ENCODE results near the gene WWTR1.

The WWTR1 gene

DNA sequence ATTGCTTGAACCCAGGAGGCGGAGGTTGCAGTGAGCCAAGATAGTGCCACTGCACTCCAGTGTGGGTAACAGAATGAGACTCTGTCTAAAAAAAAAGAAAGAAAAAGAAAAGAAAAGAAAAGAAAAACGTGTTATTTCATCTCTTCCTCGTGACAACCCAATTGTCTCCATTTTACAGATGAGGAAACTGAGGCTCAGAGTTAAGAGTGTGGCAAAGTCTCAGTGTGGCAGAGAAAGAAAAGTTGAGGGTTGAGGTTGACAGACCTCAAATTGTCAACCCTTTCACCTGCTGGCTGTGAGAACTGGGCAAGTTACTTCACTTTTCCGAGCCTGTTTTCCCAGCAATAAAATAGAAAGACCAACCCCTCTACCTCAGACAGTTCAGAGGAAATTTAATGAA is 123.7 kb downstream of the WWTR1 start:
- Mint-ChIP-seq H3K36me3 (ENCODE audit: low read depth) (no peaks in the 10 kb centered on the region), H3K4me3 (no peak overlapping the region), H3K9me3 (no peaks in the 10 kb centered on the region), H3K4me1 (ENCODE audit: low read depth) (peaks cover 8% of the 10 kb centered on the region), H3K27me3 (peaks cover 9% of the 10 kb centered on the region), H3K27ac (no peak overlapping the region)

DNA sequence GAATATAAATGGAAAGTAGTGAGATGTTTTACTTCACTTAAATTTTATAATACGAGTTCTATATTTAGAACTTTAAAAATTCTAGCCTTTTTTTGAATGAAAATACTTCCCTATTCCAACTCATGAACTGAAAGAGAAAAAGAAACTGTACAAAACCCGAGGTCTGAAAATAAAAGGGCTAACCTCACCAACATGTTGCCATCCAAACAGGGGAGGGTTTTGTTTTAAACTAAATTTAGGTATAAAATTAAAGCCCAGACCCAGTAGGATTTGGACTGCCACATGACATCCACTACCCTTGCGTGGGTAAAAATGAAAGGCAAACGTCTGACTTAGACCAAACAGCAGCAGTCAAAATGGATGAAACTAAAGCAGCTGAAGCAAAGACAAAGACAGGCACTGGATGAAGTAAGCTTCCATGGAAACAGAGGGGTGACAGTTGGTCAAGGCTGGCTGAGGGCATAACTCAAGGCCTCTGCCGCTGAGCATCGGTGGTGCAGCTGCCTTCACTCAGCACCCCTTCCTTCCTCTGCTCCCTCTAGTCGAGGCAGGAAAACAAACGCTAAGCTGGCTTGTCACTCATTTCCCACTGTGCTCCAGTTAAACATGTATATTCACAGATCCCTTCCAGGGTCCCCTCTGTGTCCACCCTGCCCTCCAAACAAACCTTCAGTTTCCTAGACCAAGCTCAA is 125.2 kb downstream of the WWTR1 start:
- H3K36me3 Mint-ChIP-seq (ENCODE audit: low read depth) = no peaks in the 10 kb centered on the region
- peak overlapping the region; percentile 33 for H3K4me3 Mint-ChIP-seq
- no peaks in the 10 kb centered on the region for H3K9me3 Mint-ChIP-seq
- H3K4me1 Mint-ChIP-seq (ENCODE audit: low read depth) = peaks cover 8% of the 10 kb centered on the region
- H3K27me3 Mint-ChIP-seq = peaks cover 9% of the 10 kb centered on the region
- no peak overlapping the region for H3K27ac Mint-ChIP-seq

DNA sequence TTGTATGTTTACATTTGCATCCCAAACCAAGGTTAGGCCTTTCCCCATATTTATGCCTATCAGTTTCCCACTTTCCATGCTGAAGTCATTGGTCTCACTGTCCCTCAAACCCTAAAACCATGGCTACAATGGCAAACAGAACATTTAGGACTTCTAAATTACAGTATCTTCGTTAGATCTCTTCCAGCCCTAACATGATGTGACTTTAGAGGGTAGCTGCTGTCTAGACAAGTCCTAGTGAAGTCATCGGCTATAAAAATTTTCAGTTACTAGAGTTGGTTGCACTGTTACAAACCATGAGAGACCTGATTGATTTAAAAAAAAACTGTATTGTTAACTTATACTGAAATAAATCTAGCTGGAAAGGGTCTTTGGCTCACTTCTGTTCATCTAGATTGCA is 128.7 kb downstream of the WWTR1 start:
- no peak overlapping the region for H3K27ac Mint-ChIP-seq
- peaks cover 8% of the 10 kb centered on the region for H3K4me1 Mint-ChIP-seq (ENCODE audit: low read depth)
- no peaks in the 10 kb centered on the region for H3K36me3 Mint-ChIP-seq (ENCODE audit: low read depth)
- peaks cover 10% of the 10 kb centered on the region for H3K27me3 Mint-ChIP-seq
- H3K9me3 Mint-ChIP-seq = no peaks in the 10 kb centered on the region
- H3K4me3 Mint-ChIP-seq = no peak overlapping the region

DNA sequence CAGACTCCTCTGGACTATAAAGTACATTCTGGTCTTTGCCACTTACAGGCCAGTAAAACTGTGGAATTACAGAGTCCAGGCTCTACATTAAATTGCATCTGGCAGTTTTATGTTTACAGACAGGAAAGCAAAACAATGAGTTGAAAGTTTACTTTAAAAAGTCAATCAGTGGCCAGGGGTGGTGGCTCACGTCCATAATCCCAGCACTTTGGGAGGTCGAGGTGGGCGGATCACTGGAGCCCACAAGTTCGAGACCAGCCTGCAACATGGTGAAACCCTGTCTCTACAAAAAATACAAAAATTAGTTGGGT is 129.5 kb downstream of the WWTR1 start:
- Mint-ChIP-seq H3K27ac (no peak overlapping the region), H3K36me3 (ENCODE audit: low read depth) (no peaks in the 10 kb centered on the region), H3K27me3 (peaks cover 11% of the 10 kb centered on the region), H3K4me3 (no peak overlapping the region), H3K4me1 (ENCODE audit: low read depth) (peaks cover 8% of the 10 kb centered on the region), H3K9me3 (no peaks in the 10 kb centered on the region)

DNA sequence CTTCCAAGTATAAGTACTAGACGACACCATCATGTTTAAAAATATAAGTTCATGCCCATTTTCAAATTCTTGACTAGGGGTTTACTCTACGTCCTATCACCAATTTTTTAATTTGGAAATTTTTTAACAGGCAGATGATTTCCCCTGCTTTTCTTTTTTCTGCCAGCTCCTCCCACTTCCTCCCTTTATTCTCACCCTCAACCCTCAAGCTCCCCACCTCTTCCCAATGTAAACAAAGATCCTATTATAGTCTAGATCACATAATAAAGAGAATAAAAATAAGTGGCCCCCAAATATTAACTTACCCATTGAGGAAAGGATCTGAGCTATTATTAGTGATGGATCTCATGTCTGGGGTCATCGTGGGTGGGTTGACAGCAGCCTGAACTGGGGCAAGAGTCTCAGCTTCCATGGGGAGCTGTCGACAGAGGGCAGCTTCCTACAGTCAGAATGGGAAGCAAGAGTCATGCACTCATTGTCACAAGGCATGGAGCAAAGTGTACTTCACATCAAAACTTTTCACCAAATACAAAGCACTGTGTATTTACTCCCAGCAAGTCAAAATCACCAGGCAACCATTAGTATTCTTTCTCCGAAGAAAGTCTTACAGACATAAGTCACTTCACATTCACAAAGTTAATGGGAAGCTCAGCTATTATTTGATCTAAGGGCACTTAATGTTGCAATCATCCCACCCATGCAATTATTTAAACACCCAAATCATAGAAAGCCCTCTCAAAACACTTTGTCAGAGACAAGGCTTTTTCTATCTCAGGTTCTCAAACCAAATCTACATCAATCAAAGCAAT is 130.1 kb downstream of the WWTR1 start:
- Mint-ChIP-seq H3K36me3 (ENCODE audit: low read depth) (no peaks in the 10 kb centered on the region), H3K4me1 (ENCODE audit: low read depth) (peaks cover 3% of the 10 kb centered on the region), H3K9me3 (no peaks in the 10 kb centered on the region), H3K27ac (no peak overlapping the region), H3K4me3 (no peak overlapping the region), H3K27me3 (peaks cover 8% of the 10 kb centered on the region)

DNA sequence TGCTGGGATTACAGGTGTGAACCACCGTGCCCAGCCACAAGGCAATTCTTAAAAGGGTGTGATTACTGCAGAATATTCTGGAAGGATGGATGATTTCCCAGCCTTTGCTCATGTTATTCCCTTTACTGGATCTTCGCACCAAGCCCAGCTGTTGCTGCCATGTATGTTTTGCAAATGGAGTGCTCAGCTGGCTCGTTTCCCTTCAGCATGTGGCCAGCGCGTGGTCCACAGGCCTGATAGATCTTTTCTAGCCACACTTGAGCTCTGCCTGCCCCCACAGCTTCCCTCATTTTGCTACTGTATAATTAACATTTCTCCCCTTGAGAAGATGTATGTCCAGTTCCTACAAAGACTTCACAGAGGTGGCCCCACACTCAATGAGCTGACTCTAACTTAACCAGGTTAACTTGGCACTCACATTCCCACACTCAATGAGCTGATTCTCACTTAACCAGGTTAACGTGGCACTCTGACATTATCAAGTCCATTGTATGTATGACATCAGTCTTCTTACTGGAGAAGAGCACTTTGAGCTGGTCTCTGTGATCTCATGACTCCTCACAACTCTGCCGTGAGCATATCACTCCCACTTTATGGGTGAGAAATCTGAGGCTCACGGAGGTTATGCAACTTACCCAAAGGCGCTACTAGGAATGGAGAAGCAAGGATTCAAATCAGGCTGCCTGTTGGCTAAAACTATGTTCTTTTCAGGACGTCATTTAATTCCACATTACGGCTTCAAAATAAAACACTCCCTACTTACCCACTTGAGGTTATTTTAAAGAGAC is 134.1 kb downstream of the WWTR1 start:
- H3K27ac Mint-ChIP-seq = no peak overlapping the region
- H3K36me3 Mint-ChIP-seq (ENCODE audit: low read depth) = no peaks in the 10 kb centered on the region
- H3K4me1 Mint-ChIP-seq (ENCODE audit: low read depth) = no peaks in the 10 kb centered on the region
- H3K4me3 Mint-ChIP-seq = no peak overlapping the region
- H3K27me3 Mint-ChIP-seq = peaks cover 8% of the 10 kb centered on the region
- H3K9me3 Mint-ChIP-seq = no peaks in the 10 kb centered on the region

DNA sequence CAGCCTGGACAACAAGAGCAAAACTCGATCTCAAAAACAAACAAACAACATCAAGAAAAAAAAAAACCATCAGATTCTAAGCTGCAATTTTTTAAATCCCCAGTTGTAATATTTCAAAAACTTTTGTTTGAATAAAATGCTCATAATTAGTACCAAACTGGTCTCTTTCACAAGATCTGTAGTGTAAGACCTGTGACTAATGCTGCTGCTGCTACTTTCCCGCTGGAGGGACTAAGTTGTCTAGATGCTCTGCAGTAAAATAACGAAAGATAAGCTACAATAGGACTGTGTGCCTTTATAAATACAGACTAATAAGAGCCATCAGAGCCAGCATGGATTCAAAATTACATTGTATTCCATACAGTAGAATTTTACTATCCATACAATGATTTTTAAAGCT is 137.9 kb downstream of the WWTR1 start:
- Mint-ChIP-seq H3K27ac (no peak overlapping the region), H3K36me3 (ENCODE audit: low read depth) (no peaks in the 10 kb centered on the region), H3K4me3 (no peak overlapping the region), H3K4me1 (ENCODE audit: low read depth) (no peaks in the 10 kb centered on the region), H3K9me3 (no peaks in the 10 kb centered on the region), H3K27me3 (peaks cover 8% of the 10 kb centered on the region)

DNA sequence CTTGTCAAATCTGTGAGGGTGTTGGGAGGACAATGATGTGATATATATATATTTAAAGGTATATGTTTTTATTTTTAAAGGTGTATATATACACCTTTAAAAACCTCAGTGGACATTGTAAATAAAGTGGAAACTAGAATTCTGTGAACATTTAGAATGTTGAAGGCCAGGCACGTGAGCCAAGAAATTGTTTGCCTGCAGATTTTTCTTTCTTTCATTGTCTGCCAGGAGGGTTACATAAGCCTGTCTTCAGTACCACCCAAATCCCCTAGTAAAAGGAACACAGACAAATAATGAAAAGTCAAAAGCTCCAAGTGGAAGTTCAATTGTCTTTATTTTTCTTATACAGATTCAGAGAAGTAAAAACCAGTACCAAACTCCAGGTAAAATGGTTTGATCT is 140.9 kb downstream of the WWTR1 start:
- no peak overlapping the region for H3K27ac Mint-ChIP-seq
- H3K4me3 Mint-ChIP-seq = no peak overlapping the region
- no peaks in the 10 kb centered on the region for H3K36me3 Mint-ChIP-seq (ENCODE audit: low read depth)
- H3K27me3 Mint-ChIP-seq = peaks cover 12% of the 10 kb centered on the region
- H3K9me3 Mint-ChIP-seq = no peaks in the 10 kb centered on the region
- H3K4me1 Mint-ChIP-seq (ENCODE audit: low read depth) = peaks cover 7% of the 10 kb centered on the region

DNA sequence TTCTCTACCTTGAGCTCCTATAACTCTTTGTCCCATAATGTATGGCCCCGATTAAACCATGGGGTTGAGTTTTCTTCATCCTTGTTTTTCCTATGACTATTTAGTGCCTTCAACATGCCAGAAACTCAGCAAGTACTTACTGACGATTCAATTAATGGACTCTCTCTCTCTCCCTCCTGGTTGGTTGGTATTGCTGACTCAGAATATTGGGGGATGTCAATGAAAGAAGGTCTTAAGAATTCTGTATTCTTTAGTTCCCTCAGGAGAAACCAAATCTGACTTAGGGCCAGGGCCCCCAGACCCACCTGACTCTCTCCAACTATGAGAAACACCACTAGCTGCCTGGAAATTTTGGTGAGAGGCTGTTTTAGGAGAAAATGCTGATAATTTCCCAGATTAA is 142.6 kb downstream of the WWTR1 start:
- Mint-ChIP-seq H3K9me3 (no peaks in the 10 kb centered on the region), H3K4me3 (no peak overlapping the region), H3K36me3 (ENCODE audit: low read depth) (no peaks in the 10 kb centered on the region), H3K4me1 (ENCODE audit: low read depth) (peaks cover 7% of the 10 kb centered on the region), H3K27me3 (peaks cover 16% of the 10 kb centered on the region), H3K27ac (no peak overlapping the region)

DNA sequence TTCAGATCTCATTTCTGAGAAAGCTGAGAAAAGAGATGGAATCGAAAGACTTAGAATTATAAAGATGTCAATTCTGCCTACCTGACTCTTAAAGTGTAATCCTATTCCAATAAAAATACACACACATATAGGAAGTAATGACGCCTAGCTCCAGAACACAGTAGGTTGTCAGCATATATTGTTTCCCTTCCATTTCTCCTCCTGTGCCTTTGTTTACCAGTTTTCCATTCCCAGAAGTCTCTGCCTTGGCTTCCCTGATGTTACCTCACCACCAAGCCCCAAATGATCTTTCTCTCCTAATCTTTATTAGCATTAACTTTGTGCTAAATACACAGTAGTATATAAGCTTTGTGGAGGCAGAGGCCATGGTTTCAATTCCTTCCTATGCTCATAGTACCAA is 143.4 kb downstream of the WWTR1 start:
- no peaks in the 10 kb centered on the region for H3K9me3 Mint-ChIP-seq
- H3K27ac Mint-ChIP-seq = no peak overlapping the region
- peaks cover 7% of the 10 kb centered on the region for H3K4me1 Mint-ChIP-seq (ENCODE audit: low read depth)
- H3K4me3 Mint-ChIP-seq = no peak overlapping the region
- peaks cover 20% of the 10 kb centered on the region for H3K27me3 Mint-ChIP-seq
- H3K36me3 Mint-ChIP-seq (ENCODE audit: low read depth) = no peaks in the 10 kb centered on the region

DNA sequence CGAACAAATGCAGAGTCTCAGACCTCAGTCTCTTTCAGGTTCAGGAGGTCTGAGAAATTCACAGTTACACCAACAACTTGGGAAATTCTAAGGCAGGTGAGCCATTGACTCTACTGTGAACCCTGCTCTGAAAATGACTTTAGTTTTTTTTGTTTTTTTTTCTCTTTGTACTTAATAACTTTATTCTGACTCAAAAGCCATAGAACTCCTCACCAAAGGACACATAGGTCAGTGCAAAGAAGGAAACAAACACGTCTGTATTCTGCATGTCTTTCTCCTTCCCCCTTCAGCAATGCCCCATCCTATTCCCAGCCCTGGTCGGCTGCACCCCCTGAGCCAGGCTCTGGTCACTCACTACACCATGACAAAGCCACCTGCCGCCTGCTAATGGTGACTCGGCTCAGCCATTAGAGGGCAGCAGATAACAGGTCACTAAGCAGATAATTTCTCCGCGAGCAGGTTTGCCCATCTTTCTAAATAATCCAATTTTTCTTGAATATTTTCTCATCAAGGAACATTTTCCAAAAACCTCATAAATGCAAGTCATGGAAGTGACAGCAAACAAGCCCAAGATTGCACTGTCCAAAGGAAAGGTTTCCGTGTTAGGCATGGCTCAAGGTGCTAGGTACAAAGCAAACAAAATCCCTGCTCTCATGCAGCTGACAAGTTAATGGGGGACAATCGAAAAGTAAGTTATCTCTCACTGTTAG is 145.6 kb downstream of the WWTR1 start:
- H3K4me3 Mint-ChIP-seq = no peak overlapping the region
- H3K9me3 Mint-ChIP-seq = no peaks in the 10 kb centered on the region
- H3K27me3 Mint-ChIP-seq = peaks cover 27% of the 10 kb centered on the region
- H3K36me3 Mint-ChIP-seq (ENCODE audit: low read depth) = no peaks in the 10 kb centered on the region
- H3K27ac Mint-ChIP-seq = no peak overlapping the region
- peaks cover 20% of the 10 kb centered on the region for H3K4me1 Mint-ChIP-seq (ENCODE audit: low read depth)

DNA sequence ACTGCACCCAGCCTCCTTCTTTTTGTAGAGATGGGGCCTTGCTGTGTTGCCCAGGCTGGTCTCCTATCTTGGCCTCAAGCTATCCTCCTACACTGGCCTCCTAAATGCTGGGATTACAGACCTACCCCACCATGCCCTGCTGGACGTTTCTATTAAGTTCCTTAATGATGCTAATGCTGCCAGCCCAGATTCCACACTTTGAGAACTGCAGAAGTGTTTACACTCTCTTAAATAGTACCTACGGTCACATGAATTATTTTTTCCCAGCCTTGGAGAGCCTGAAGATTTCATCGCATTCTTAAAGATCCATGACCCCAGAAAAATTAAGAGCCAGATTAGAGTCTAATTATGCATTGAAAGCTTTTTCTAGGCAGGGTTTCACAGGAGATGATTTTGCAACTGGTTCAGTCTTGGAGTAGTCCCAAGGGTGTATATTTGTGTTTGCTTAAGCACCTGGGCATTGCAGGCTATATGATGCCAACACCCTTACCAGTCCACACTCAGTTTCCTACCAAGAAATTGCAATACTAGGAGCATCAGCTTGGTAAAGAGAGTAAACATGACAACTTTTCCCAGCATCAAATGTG is 146.7 kb downstream of the WWTR1 start:
- no peak overlapping the region for H3K4me3 Mint-ChIP-seq
- H3K9me3 Mint-ChIP-seq = no peaks in the 10 kb centered on the region
- H3K4me1 Mint-ChIP-seq (ENCODE audit: low read depth) = peaks cover 21% of the 10 kb centered on the region
- H3K27ac Mint-ChIP-seq = no peak overlapping the region
- H3K36me3 Mint-ChIP-seq (ENCODE audit: low read depth) = no peaks in the 10 kb centered on the region
- peaks cover 33% of the 10 kb centered on the region for H3K27me3 Mint-ChIP-seq

DNA sequence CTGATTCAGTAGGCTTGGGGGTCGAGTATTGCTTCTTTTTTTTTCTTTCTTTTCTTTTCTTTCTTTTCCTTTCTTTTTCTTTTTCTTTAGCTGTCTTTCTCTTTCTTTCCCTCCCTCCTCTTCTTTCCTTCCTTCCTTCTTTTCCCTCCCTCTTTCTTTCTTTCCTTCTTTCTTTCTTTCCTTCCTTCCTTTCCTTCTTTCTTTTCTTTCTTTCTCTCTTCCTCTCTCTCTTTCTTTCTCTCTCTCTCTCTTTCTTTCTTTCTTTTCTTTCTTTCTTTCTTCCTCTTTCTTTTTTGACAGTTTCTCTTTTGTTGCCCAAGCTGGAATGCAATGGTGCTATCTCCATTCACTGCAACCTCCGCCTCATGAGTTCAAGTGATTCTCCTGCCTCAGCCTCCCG is 147.3 kb downstream of the WWTR1 start:
- Mint-ChIP-seq H3K4me1 (ENCODE audit: low read depth) (peaks cover 21% of the 10 kb centered on the region), H3K27me3 (peaks cover 35% of the 10 kb centered on the region), H3K27ac (no peak overlapping the region), H3K4me3 (no peak overlapping the region), H3K9me3 (no peaks in the 10 kb centered on the region), H3K36me3 (ENCODE audit: low read depth) (no peaks in the 10 kb centered on the region)

DNA sequence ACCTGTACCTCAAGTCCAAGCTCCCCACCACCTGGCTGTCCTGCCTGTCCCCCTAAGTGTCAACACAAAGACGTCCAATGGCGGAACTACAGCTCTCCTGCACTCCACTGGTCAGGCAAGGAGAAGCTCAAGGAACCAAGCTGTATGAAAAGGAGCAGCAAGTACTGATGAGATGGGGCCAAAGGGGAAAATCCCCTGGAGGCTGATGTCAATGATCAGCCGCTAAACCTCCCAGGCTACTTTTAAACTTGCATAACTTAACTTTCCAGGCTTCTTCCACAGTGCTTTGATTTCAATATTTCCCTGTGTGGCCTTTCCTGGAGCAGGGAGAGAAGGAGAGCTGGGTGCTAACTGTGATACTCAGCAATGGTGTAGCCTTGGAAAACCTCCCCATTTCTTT is 148.3 kb downstream of the WWTR1 start:
- Mint-ChIP-seq H3K4me1 (ENCODE audit: low read depth) (peaks cover 21% of the 10 kb centered on the region), H3K36me3 (ENCODE audit: low read depth) (no peaks in the 10 kb centered on the region), H3K27me3 (peaks cover 35% of the 10 kb centered on the region), H3K4me3 (no peak overlapping the region), H3K9me3 (no peaks in the 10 kb centered on the region), H3K27ac (no peak overlapping the region)

Measured in stimulated activated naive CD8-positive, alpha-beta T cell treated with anti-CD3 and anti-CD28 coated beads, Interleukin-15, Interleukin-2, amounts not matched to agents 100 ng/mL and 50 ng/mL, for 24 hours (primary cell).